PC-9 (cell line): Measurements from ENCODE around the gene ADAM8. TPM values are rescaled to one million over a fixed set of nuclear protein-coding genes. Genes with fewer than 3 reads are reported as not detected.

Experiments used
- BruUV-seq: library from RNA; stranded (reverse); fragments of 400-500 nt; replicated peaks from 2 replicates; lab custom pipeline; 2021; lab: Mats Ljungman, UMichigan
- CTCF ChIA-PET: fragments of 300-600 bp; sonication (Branson Sonifier 250); formaldehyde crosslinking; loops from one replicate; lab custom pipeline; 2022; ENCODE audit warnings: antibody characterized with exemption; lab: Charles Lee
- POLR2A ChIA-PET: fragments of 300-600 bp; sonication (Branson Sonifier 250); formaldehyde crosslinking; loops from one replicate; lab custom pipeline; 2022; ENCODE audit warnings: antibody characterized with exemption; ENCODE audit not compliant: unreplicated experiment; lab: Charles Lee
- DNase-seq, 2 experiments: peaks; one replicate each; pipeline versions ENCODE4 v3.0.0 to v3.0.0-alpha.2; 2015 to 2022; ENCODE audit warnings: mixed read lengths in 1 of 2
- H2AFZ ChIP-seq: fragments of 200-600 bp; sonication (generic); 2 replicates; pipeline ENCODE4 v1.8.1; 2017; ENCODE audit warnings: antibody characterized with exemption
- H3F3A ChIP-seq: fragments of 200-600 bp; sonication (generic); 2 replicates; pipeline ENCODE4 v1.8.1; 2017; ENCODE audit warnings: antibody characterized with exemption, mild to moderate bottlenecking, low read depth; ENCODE audit not compliant: insufficient read depth
- H3K27ac ChIP-seq: fragments of 200-600 bp; sonication (generic); 2 replicates; pipeline ENCODE4 v1.6.1; 2016; ENCODE audit warnings: mixed run types
- H3K27me3 ChIP-seq: fragments of 200-600 bp; sonication (generic); 2 replicates; pipeline ENCODE4 v1.6.1; 2016; ENCODE audit warnings: low read depth, mixed run types; ENCODE audit not compliant: insufficient read depth
- H3K36me3 ChIP-seq: fragments of 200-600 bp; sonication (generic); 2 replicates; pipeline ENCODE4 v1.6.1; 2016; ENCODE audit warnings: low read depth, mixed run types
- H3K4me1 ChIP-seq: fragments of 200-600 bp; sonication (generic); replicated peaks from 2 replicates; pipeline ENCODE4 v1.6.1; 2016; ENCODE audit warnings: mixed run types; ENCODE audit not compliant: insufficient read depth
- H3K4me2 ChIP-seq: fragments of 200-600 bp; sonication (generic); 2 replicates; pipeline ENCODE4 v1.6.1; 2017; ENCODE audit warnings: mixed run types
- H3K4me3 ChIP-seq: fragments of 200-600 bp; sonication (generic); 2 replicates; pipeline ENCODE4 v1.6.1; 2016; ENCODE audit warnings: mixed run types
- H3K79me2 ChIP-seq: fragments of 200-600 bp; sonication (generic); 2 replicates; pipeline ENCODE4 v1.6.1; 2017; ENCODE audit warnings: low read depth, mixed run types
- H3K9me2 ChIP-seq: fragments of 200-600 bp; sonication (generic); 2 replicates; pipeline ENCODE4 v1.8.1; 2017; ENCODE audit warnings: mild to moderate bottlenecking; ENCODE audit not compliant: insufficient read depth
- H3K9me3 ChIP-seq: fragments of 200-600 bp; sonication (generic); 2 replicates; pipeline ENCODE4 v1.8.1; 2016; ENCODE audit warnings: low read depth; ENCODE audit not compliant: insufficient read depth
- H4K20me1 ChIP-seq: fragments of 200-600 bp; sonication (generic); 2 replicates; pipeline ENCODE4 v1.8.1; 2017; ENCODE audit not compliant: insufficient read depth
- EZH2 ChIP-seq: fragments of 200-600 bp; sonication (generic); IDR thresholded peaks from 2 replicates; pipeline ENCODE4 v1.8.0; 2017; ENCODE audit warnings: antibody characterized with exemption, low read depth
- intact Hi-C: fragments of 100-400 bp; cut with micrococcal nuclease; formaldehyde crosslinking; loops from one replicate; pipeline ENCODE4 v1.10.0; 2022; ENCODE audit not compliant: unreplicated experiment
- total RNA-seq: library from RNA; stranded (reverse); gene quantifications from 2 replicates; pipeline ENCODE4 v1.2.3, GENCODE V29; 2021
- TF ChIP-seq, protein P1 (sequence below): fragments of 200-600 bp; sonication (generic); conservative IDR thresholded peaks from 2 replicates; pipeline ENCODE4 v1.6.1; 2017; ENCODE audit warnings: mixed run types, antibody characterized with exemption, mild to moderate bottlenecking, moderate library complexity

The ADAM8 gene
- total RNA-seq, 1 experiment from 2014 or later = 18.3 TPM

DNA sequence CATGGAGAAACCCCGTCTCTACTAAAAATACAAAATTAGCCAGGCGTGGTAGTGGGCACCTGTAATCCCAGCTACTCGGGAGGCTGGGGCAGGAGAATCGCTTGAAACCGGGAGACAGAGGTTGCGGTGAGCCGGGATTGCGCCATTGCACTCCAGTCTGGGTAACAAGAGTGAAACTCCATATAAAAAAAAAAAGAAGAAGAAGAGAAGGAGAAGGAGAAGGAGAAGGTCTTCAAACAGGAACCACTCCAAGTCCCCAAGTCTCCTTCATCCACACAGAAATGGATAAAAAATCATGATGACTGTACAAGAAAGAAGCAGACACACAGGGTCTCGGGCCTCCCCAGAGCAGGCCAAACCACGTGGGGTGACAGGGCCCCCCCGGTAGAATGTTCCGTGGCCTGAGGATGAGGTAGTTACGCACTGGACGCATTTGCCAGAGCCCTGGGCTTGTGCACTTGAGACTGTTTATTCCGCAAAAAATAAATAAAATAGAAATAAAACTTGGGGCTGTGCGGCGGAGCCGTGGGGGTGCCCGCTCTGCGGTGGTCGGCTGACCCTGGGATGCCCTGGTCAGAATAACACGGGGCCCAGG lies 23.2 kb downstream of the ADAM8 start:
- intact Hi-C loops = no loop called here
- TF ChIP-seq EZH2 = no peak
- TF ChIP-seq, protein P1, sequence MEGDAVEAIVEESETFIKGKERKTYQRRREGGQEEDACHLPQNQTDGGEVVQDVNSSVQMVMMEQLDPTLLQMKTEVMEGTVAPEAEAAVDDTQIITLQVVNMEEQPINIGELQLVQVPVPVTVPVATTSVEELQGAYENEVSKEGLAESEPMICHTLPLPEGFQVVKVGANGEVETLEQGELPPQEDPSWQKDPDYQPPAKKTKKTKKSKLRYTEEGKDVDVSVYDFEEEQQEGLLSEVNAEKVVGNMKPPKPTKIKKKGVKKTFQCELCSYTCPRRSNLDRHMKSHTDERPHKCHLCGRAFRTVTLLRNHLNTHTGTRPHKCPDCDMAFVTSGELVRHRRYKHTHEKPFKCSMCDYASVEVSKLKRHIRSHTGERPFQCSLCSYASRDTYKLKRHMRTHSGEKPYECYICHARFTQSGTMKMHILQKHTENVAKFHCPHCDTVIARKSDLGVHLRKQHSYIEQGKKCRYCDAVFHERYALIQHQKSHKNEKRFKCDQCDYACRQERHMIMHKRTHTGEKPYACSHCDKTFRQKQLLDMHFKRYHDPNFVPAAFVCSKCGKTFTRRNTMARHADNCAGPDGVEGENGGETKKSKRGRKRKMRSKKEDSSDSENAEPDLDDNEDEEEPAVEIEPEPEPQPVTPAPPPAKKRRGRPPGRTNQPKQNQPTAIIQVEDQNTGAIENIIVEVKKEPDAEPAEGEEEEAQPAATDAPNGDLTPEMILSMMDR = no peak
- Histone ChIP-seq H3K4me1 (peaks cover 9% of the 10 kb centered on the region), H4K20me1 (no peaks in the 10 kb centered on the region), H3K79me2 (no peaks in the 10 kb centered on the region), H3K9me2 (no peaks in the 10 kb centered on the region), H3F3A (no peaks in the 10 kb centered on the region; the same call in 1 of the 2 replicates), H3K36me3 (no peaks in the 10 kb centered on the region), H3K27me3 (peaks cover 4% of the 10 kb centered on the region; the same call in 1 of the 2 replicates), H3K27ac (no peak overlapping the region), H3K4me3 (no peak overlapping the region), H2AFZ (no peak overlapping the region), H3K9me3 (no peaks in the 10 kb centered on the region), H3K4me2 (no peak overlapping the region)
- DNase-seq = no peak
- CTCF ChIA-PET = no interaction called here
- POLR2A ChIA-PET = no interaction called here
- BruUV-seq = no TSS peak

DNA sequence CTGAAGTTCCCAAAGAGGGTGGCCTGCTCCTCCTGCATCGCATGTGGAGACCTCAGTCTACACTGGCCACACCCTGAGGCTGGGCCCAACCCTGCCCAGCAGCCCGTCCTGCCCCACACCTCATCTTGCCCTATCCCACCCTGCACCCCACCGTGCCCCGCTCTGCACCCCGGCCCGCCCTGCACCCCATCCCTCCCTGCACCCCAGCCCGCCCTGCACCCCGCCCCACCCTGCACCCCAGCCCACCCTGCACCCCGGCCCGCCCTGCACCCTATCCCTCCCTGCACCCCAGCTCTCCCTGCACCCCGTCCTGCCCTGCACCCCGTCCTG lies 24.5 kb downstream of the ADAM8 start:
- Histone ChIP-seq H3K27me3 (peaks cover 4% of the 10 kb centered on the region; the same call in 1 of the 2 replicates), H2AFZ (no peak overlapping the region), H3F3A (no peaks in the 10 kb centered on the region), H3K4me3 (no peak overlapping the region), H3K36me3 (no peaks in the 10 kb centered on the region), H3K4me1 (no peaks in the 10 kb centered on the region), H3K4me2 (no peak overlapping the region), H3K79me2 (no peaks in the 10 kb centered on the region), H3K9me3 (no peaks in the 10 kb centered on the region), H3K9me2 (no peaks in the 10 kb centered on the region), H4K20me1 (no peaks in the 10 kb centered on the region), H3K27ac (no peak overlapping the region)
- TF ChIP-seq, protein P1 = no peak
- TF ChIP-seq EZH2 = no peak
- BruUV-seq = no TSS peak
- no peak for DNase-seq
- CTCF ChIA-PET = no interaction called here
- POLR2A ChIA-PET = no interaction called here
- intact Hi-C loops = no loop called here

DNA sequence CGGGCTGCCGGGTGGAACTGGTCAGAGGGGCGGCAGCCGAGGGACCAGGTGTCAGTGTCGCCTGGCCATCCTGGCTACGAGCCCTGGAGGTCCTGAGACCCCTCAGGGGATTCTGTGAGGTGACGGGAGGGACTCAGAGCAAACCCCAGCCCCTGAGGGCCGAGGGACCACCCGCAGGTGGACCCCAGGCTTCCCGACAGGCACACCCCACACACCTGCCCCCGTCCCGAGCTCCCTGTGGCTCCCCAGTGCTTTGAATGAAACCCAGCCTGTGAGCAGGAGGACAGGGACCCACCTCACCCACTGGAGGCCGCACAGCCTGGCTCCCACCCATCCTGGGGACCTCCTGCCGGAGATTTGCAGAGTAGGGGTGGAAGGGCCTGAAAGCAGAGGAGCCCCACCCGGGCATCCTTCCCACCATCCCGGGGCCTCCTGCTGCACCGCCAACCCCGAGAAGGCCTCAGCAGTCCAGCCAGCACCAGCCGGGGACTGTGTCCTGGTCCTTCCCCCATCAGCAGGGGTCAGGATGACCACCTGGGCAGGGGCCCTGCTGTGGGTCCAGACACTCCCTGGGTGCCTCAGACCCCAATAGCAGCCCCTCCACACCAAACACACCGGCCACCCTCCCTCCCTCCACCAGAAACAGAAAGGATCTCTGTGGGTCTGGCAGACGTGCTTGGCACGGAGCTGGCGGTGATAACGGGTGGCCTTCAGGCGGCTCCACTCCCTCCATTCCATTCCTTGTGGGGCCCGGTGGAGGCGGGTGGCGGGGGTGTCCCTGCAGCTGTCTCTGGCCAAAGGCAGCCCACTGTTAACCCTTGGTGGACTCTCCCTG lies 25.1 kb downstream of the ADAM8 start:
- Histone ChIP-seq H3K4me2 (no peak overlapping the region), H3K9me2 (no peaks in the 10 kb centered on the region), H3K4me3 (no peak overlapping the region), H3F3A (no peaks in the 10 kb centered on the region), H3K9me3 (no peaks in the 10 kb centered on the region), H2AFZ (no peak overlapping the region), H4K20me1 (no peaks in the 10 kb centered on the region), H3K4me1 (no peaks in the 10 kb centered on the region), H3K79me2 (no peaks in the 10 kb centered on the region), H3K36me3 (no peaks in the 10 kb centered on the region), H3K27ac (no peak overlapping the region), H3K27me3 (peaks cover 4% of the 10 kb centered on the region; the same call in 1 of the 2 replicates)
- CTCF ChIA-PET = no interaction called here
- POLR2A ChIA-PET = no interaction called here
- BruUV-seq = no TSS peak
- DNase-seq = no peak
- TF ChIP-seq, protein P1 = no peak
- no peak for TF ChIP-seq EZH2
- intact Hi-C loops = no loop called here
